Gastrocnemius medialis (tissue), 4 donors: Measurements from ENCODE around the gene EPB41L5. TPM values are rescaled to one million over a fixed set of nuclear protein-coding genes. Genes with fewer than 3 reads are reported as not detected.
"Not testable (repeated sequence)": the region's sequence is repeated elsewhere in the genome, so short reads cannot be mapped to it uniquely, and the experiment has no call there.

ENCODE experiments used
- ATAC-seq, 2 donors: fragments of 150-250 bp; one replicate each; pipeline ENCODE4 v1.9.1; 2016
- DNase-seq, 2 donors: peaks; one replicate each; pipeline ENCODE4 v3.0.0-alpha.2; 2019
- H3K27ac ChIP-seq, 4 donors: fragments of 200-600 bp; sonication (generic); 1 replicate in 1 of 4; 2 replicates in 3 of 4; pipeline ENCODE4 v1.5.1; 2016 to 2018; ENCODE audit warnings: mild to moderate bottlenecking in 2 of 4, moderate library complexity in 1 of 4
- H3K27me3 ChIP-seq, 3 donors: fragments of 200-600 bp; sonication (generic) in 2 of 3; 1 replicate in 1 of 3; 2 replicates in 2 of 3; pipeline versions ENCODE4 v1.5.1 to v1.6.0; 2016 to 2019; ENCODE audit warnings: mild to moderate bottlenecking in 1 of 3, moderate library complexity in 1 of 3
- H3K36me3 ChIP-seq, 2 donors: fragments of 200-600 bp; sonication (generic) in 1 of 2; one replicate each; pipeline ENCODE4 v1.5.1; 2017 to 2018
- H3K4me1 ChIP-seq, 2 donors: fragments of 200-600 bp; sonication (generic) in 1 of 2; one replicate each; pipeline ENCODE4 v1.5.1; 2016 to 2017; ENCODE audit warnings: mild to moderate bottlenecking in 2 of 2
- H3K4me3 ChIP-seq, 4 donors: fragments of 200-600 bp; sonication (generic) in 3 of 4; 1 replicate in 1 of 4; 2 replicates in 3 of 4; pipeline ENCODE4 v1.5.1; 2016 to 2019; ENCODE audit warnings: mild to moderate bottlenecking in 2 of 4
- H3K9me3 ChIP-seq, 3 donors: fragments of 200-600 bp; sonication (generic) in 2 of 3; 1 replicate in 1 of 3; 2 replicates in 2 of 3; pipeline ENCODE4 v1.5.1; 2016 to 2019
- POLR2A ChIP-seq, 2 donors: fragments of 450-650 bp; IDR thresholded peaks; one replicate each; pipeline ENCODE4 v1.6.1; 2017; ENCODE audit warnings: antibody characterized with exemption in 2 of 2, mild to moderate bottlenecking in 2 of 2, moderate library complexity in 2 of 2
- in situ Hi-C, 4 donors: fragments of 200-750 bp; cut with MboI; loops; one replicate each; pipeline versions ENCODE4 v1.15.0 to v1.8.0; 2017; ENCODE audit warnings: low sequenced_read_pairs in 4 of 4
- intact Hi-C: fragments of 100-400 bp; cut with DNase I; formaldehyde crosslinking; loops from one replicate; pipeline ENCODE4 v1.15.1; 2023; ENCODE audit warnings: low total_unique reads
- total RNA-seq, 4 donors: library from RNA; depleted of rRNA; stranded (reverse); fragments of >200 nt; gene quantifications; one replicate each; pipeline versions ENCODE4 v1.1.0 to v1.2.3, GENCODE V29; 2016
- TF ChIP-seq, protein P1 (sequence below), 5 experiments: fragments of 450-650 bp in 3 of 5; fragments of 200-600 bp in 2 of 5; sonication (generic) in 2 of 5; IDR thresholded peaks in 4 of 5; conservative IDR thresholded peaks in 1 of 5; 1 replicate in 4 of 5; 2 replicates in 1 of 5; pipeline ENCODE4 v1.5.1; 2016 to 2019; ENCODE audit warnings: antibody characterized with exemption in 5 of 5, mild to moderate bottlenecking in 3 of 5, moderate library complexity in 3 of 5

The EPB41L5 gene
- total RNA-seq, 4 donors from 2014 or later = 8.3 to 41.1 (median 12.7) TPM

DNA sequence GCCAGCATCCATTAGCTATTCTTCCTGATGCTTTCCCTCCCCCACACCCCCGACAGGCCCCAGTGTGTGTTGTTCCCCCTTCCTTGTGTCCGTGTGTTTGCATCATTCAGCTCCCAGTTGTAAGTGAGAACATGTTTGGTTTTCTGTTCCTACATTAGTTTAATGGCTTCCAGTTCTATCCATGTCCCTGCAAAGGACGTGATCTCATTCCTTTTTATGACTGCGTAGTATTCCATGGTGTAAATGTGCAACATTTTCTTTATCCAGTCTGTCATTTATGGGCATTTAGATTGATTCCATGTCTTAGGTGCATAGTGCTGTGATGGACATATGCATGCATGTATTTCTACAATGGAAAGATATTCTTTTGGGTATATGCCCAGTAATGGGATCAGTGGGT is 105.6 kb downstream of the EPB41L5 start:
- Histone ChIP-seq H3K4me3 (no peak overlapping the region), H3K9me3 (no peaks in the 10 kb centered on the region), H3K36me3 (peaks cover 0 to 7% of the 10 kb centered on the region in 2 donors), H3K27me3 (no peaks in the 10 kb centered on the region), H3K27ac (no peak overlapping the region), H3K4me1 (no peaks in the 10 kb centered on the region)
- no peak for ATAC-seq
- TF ChIP-seq, protein P1, sequence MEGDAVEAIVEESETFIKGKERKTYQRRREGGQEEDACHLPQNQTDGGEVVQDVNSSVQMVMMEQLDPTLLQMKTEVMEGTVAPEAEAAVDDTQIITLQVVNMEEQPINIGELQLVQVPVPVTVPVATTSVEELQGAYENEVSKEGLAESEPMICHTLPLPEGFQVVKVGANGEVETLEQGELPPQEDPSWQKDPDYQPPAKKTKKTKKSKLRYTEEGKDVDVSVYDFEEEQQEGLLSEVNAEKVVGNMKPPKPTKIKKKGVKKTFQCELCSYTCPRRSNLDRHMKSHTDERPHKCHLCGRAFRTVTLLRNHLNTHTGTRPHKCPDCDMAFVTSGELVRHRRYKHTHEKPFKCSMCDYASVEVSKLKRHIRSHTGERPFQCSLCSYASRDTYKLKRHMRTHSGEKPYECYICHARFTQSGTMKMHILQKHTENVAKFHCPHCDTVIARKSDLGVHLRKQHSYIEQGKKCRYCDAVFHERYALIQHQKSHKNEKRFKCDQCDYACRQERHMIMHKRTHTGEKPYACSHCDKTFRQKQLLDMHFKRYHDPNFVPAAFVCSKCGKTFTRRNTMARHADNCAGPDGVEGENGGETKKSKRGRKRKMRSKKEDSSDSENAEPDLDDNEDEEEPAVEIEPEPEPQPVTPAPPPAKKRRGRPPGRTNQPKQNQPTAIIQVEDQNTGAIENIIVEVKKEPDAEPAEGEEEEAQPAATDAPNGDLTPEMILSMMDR (IDR thresholded peaks at IDR 0.05 in 4 of 5, conservative IDR thresholded peaks at IDR 0.05 in 1 of 5) = no peak
- TF ChIP-seq POLR2A (IDR thresholded peaks at IDR 0.05) = no peak
- intact Hi-C loops (no loop called here), in situ Hi-C loops (loop anchor here in 1 of 4 donors (10.0 to 25.0 kb wide), 2 partner anchors 56 to 194 kb away; no protein-coding TSS in a partner anchor)
- no peak for DNase-seq

DNA sequence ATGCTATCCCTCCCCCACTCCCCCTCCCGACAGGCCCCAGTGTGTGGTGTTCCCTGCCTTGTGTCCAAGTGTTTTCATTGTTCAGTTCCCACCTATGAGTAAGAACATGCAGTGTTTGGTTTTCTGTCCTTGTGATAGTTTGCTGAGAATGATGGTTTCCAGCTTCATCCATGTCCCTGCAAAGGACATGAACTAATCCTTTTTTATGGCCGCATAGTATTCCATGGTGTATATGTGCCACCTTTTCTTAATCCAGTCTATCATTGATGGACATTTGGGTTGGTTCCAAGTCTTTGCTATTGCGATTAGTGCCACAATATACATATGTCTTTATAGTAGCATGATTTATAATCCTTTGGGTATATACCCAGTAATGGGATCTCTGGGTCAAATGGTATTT is 108.5 kb downstream of the EPB41L5 start:
- H3K4me1 ChIP-seq, H3K27me3 ChIP-seq, H3K9me3 ChIP-seq, DNase-seq, H3K4me3 ChIP-seq, ATAC-seq, H3K36me3 ChIP-seq, intact Hi-C loops, H3K27ac ChIP-seq: not testable (repeated sequence)
- in situ Hi-C loops = loop anchor here in 1 of 4 donors (25.0 kb wide), 1 partner anchor 191 kb away; no protein-coding TSS in a partner anchor

DNA sequence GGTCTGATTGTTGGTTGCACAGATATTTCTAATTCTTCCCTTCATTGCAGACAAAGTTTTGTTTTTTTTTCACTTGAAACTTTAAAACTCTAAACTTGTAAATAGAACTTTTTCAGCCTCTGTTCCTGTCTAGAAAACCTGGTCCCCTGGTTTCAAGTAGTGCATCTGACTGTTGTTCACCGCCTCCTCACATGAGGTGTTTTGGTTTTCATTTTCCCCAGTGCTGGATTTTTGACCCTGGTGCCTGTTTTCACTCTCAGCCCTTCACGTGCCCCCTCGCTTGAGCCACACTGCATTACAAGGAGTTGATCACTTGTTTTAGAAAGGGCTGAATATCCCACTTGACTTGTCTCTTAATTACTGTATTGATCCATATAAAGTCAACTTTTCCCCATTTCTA is 110.2 kb downstream of the EPB41L5 start:
- Histone ChIP-seq H3K36me3 (peaks cover 0 to 6% of the 10 kb centered on the region in 2 donors), H3K9me3 (no peaks in the 10 kb centered on the region), H3K27me3 (no peaks in the 10 kb centered on the region), H3K27ac (no peak overlapping the region), H3K4me3 (no peak overlapping the region), H3K4me1 (no peaks in the 10 kb centered on the region)
- TF ChIP-seq, protein P1 (IDR thresholded peaks at IDR 0.05 in 4 of 5, conservative IDR thresholded peaks at IDR 0.05 in 1 of 5) = no peak
- no peak for TF ChIP-seq POLR2A (IDR thresholded peaks at IDR 0.05)
- ATAC-seq = no peak
- intact Hi-C loops (no loop called here), in situ Hi-C loops (loop anchor here in 1 of 4 donors (25.0 kb wide), 1 partner anchor 189 kb away; no protein-coding TSS in a partner anchor)
- DNase-seq = no peak

DNA sequence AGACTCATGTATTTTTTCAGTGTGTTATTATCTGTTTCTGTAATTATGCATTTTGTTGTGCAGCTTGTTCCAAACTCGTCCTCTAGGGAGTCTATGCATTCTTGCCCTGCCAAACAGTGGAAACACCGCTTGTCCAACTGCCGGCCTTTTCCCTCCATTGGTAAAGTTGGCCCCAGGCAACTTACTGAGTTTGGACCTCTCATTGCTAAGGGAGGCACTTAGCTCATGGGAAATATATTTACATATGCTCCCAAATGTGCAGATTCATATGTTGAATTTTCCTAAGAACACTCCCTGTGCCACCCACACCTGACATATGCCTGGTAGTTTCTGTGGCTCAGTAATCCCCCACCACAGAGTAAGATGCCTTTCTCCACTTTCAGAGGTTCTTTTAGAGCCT is 112.3 kb downstream of the EPB41L5 start:
- intact Hi-C loops = no loop called here

DNA sequence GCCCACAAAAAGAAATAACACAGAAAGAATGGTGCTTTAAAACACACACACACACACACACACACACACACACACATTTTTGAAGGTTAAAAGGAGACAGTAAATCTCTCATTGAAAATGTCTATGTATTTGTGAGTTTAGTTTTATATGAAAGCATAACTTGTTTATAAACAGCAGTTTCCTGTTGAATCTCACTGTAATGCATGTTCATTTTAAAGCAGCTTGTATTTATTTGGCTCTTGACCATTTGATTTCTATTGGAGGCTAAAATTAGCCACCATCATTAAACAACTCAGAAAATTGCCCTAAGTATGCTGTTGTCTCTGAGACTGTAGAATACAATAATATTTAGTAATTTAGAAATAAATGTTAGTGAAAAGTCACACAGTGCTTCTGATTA is 115.3 kb downstream of the EPB41L5 start:
- no peaks in the 10 kb centered on the region for H3K27me3 ChIP-seq
- H3K4me3 ChIP-seq = no peak overlapping the region
- peaks cover 0 to 11% of the 10 kb centered on the region in 2 donors for H3K36me3 ChIP-seq
- no peaks in the 10 kb centered on the region for H3K9me3 ChIP-seq
- in situ Hi-C loops (no loop called here), intact Hi-C loops (no loop called here)
- TF ChIP-seq, protein P1 (IDR thresholded peaks at IDR 0.05 in 4 of 5, conservative IDR thresholded peaks at IDR 0.05 in 1 of 5) = no peak
- TF ChIP-seq POLR2A (IDR thresholded peaks at IDR 0.05) = no peak
- ATAC-seq (no peak), DNase-seq (no peak)
- H3K4me1 ChIP-seq = no peaks in the 10 kb centered on the region
- H3K27ac ChIP-seq = no peak overlapping the region

More for the DNA sequence above, 112.3 kb downstream of the EPB41L5 start:
- in situ Hi-C loops = no loop called here
- Histone ChIP-seq H3K27ac (no peak overlapping the region), H3K4me1 (no peaks in the 10 kb centered on the region), H3K36me3 (peaks cover 0 to 4% of the 10 kb centered on the region in 2 donors), H3K27me3 (no peaks in the 10 kb centered on the region), H3K4me3 (no peak overlapping the region), H3K9me3 (no peaks in the 10 kb centered on the region)
- no peak for ATAC-seq
- TF ChIP-seq POLR2A (IDR thresholded peaks at IDR 0.05) = no peak
- TF ChIP-seq, protein P1 (IDR thresholded peaks at IDR 0.05 in 4 of 5, conservative IDR thresholded peaks at IDR 0.05 in 1 of 5) = no peak
- DNase-seq = no peak
